Aortic smooth muscle cell (primary cell): Measurements from ENCODE around the gene CXCR3. TPM values are rescaled to one million over a fixed set of nuclear protein-coding genes. Genes with fewer than 3 reads are reported as not detected.

Experiments
- total RNA-seq: library from RNA; depleted of rRNA; stranded (reverse); fragments of >200 nt; gene quantifications from 2 replicates; pipeline ENCODE4 v1.2.3, GENCODE V29; 2014

CXCR3 gene
- total RNA-seq = not detected in 2 replicates

GRCh38 chrX:71618303-71618721, at the start of gene CXCR3:
CXCR3 (minus strand) TSS chrX:71618511; CDS start chrX:71618449, 62 bp downstream.

GRCh38 chrX:71667328-71668247, 49.3 kb upstream of the CXCR3 start, which contains the start of gene LOC101059915:
LOC101059915 (plus strand) TSS chrX:71667546.

GRCh38 chrX:71578253-71579135, 39.8 kb downstream of the CXCR3 start, which contains the start of gene GCNA:
GCNA (plus strand) TSS chrX:71578437; CDS start chrX:71580822, 2,385 bp downstream.

Other genes starting within 250 kb of the CXCR3 start
- gene OGT, start 85.4 kb downstream of the CXCR3 start, total RNA-seq = 62.1 and 82.0 TPM in 2 replicates
- gene GCNA, start 40.1 kb downstream of the CXCR3 start, total RNA-seq = 1.7 and 2.7 TPM in 2 replicates
- gene CXorf49, start 99.8 kb upstream of the CXCR3 start, total RNA-seq = not detected in 2 replicates
- gene CXorf49B, start 144.8 kb upstream of the CXCR3 start, total RNA-seq = not detected in 2 replicates